Measurements from ENCODE around the gene RFK.

GRCh38 chr9:76433836-76434235 is 39.6 kb upstream of the RFK start:
- TF ChIP-seq CTCF (IDR thresholded peaks at IDR 0.05; ENCODE audit: low read depth, low read length) (no peak), POLR2A (IDR thresholded peaks at IDR 0.05; ENCODE audit: extremely low read depth, insufficient read length) (no peak), MAX (IDR thresholded peaks at IDR 0.05; ENCODE audit: low read depth, low read length) (no peak)
